AG10803 (cell line): Measurements from ENCODE around the gene LSM7.

ENCODE experiments used
- DNase-seq: peaks from one replicate; pipeline ENCODE4 v3.0.0; 2010; ENCODE audit warnings: low read depth
- H3K4me3 ChIP-seq: 2 replicates; pipeline ENCODE4 v1.5.1; 2011; ENCODE audit warnings: mild to moderate bottlenecking, low read length, control low read depth
- TF ChIP-seq, protein P1 (sequence below): conservative IDR thresholded peaks from 2 replicates; pipeline ENCODE4 v1.5.1; 2011; ENCODE audit warnings: mild to moderate bottlenecking, low read length, control low read depth, inconsistent platforms

The LSM7 gene

GRCh38 chr19:2359992-2360685, 31.8 kb upstream of the LSM7 start, which contains the start of gene TMPRSS9:
TMPRSS9 (plus strand) TSS chr19:2360265; CDS start chr19:2389786, 29,521 bp downstream.
- no peak within 1 kb of the TSS for H3K4me3 ChIP-seq
- TF ChIP-seq, protein P1, sequence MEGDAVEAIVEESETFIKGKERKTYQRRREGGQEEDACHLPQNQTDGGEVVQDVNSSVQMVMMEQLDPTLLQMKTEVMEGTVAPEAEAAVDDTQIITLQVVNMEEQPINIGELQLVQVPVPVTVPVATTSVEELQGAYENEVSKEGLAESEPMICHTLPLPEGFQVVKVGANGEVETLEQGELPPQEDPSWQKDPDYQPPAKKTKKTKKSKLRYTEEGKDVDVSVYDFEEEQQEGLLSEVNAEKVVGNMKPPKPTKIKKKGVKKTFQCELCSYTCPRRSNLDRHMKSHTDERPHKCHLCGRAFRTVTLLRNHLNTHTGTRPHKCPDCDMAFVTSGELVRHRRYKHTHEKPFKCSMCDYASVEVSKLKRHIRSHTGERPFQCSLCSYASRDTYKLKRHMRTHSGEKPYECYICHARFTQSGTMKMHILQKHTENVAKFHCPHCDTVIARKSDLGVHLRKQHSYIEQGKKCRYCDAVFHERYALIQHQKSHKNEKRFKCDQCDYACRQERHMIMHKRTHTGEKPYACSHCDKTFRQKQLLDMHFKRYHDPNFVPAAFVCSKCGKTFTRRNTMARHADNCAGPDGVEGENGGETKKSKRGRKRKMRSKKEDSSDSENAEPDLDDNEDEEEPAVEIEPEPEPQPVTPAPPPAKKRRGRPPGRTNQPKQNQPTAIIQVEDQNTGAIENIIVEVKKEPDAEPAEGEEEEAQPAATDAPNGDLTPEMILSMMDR: no peak
- DNase-seq: no peak

- no peak overlapping the region for H3K4me3 ChIP-seq
- DNase-seq: no peak
- TF ChIP-seq, protein P1: no peak
These were observed 30.3 kb upstream of the LSM7 start for GRCh38 chr19:2358548-2359173.

GRCh38 chr19:2357279-2358206, 29.2 kb upstream of the LSM7 start:
- no peak overlapping the region for H3K4me3 ChIP-seq
- TF ChIP-seq, protein P1: no peak
- DNase-seq: no peak

DNA sequence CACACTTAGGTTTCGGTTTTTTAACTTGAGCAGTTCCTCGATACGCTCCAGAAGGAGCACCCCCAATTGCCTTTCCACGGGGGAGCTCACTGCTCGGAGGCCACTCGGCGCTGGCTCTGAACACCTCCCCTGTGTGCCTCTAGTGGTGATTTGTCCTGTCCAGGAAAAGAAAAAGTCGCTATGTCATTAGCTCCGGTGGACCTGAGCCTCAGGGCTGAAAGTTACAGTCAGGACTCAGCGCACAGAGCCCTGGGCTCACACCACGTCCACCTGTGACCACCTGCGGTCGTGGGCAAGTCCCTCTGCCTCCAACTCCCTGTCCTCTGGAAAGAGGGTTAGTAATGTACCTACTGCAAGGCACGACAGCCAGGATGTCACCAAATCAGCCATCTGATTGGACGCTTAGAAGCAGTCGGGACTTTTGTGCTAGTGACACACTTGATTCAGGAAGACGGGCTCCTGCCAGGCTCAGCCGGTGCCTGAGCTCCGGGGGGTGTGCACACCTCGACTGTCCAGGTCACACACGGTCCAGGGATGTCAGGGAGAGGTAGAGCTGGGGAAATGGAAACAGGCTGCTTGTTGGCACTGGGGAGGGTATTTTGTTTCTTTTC, 27.8 kb upstream of the LSM7 start:
- no peak for DNase-seq
- TF ChIP-seq, protein P1: no peak
- H3K4me3 ChIP-seq: no peak overlapping the region

- TF ChIP-seq, protein P1: no peak
- DNase-seq: peak; percentile 79
- no peak overlapping the region for H3K4me3 ChIP-seq
These were observed 27.0 kb upstream of the LSM7 start for GRCh38 chr19:2355168-2356035.

- TF ChIP-seq, protein P1: no peak
- H3K4me3 ChIP-seq: no peak overlapping the region
- no peak for DNase-seq
These were observed 26.3 kb upstream of the LSM7 start for GRCh38 chr19:2354670-2355069.
